ENCODE measurements around the gene ERVV-1. TPM values are rescaled to one million over a fixed set of nuclear protein-coding genes. Genes with fewer than 3 reads are reported as not detected.

ERVV-1 gene
- total RNA-seq, 4 donors from 2014 or later = not detected

- TF ChIP-seq CTCF (IDR thresholded peaks at IDR 0.05; ENCODE audit: low read depth) = no peak
Observed at GRCh38 chr19:52992109-52993004, 21.4 kb upstream of the ERVV-1 start.

GRCh38 chr19:52993342-52994178 lies 20.2 kb upstream of the ERVV-1 start:
- no peak for TF ChIP-seq CTCF (IDR thresholded peaks at IDR 0.05; ENCODE audit: low read depth)

- TF ChIP-seq CTCF (IDR thresholded peaks at IDR 0.05; ENCODE audit: low read depth) = no peak
Observed at GRCh38 chr19:52995711-52996110, 18.0 kb upstream of the ERVV-1 start.

GRCh38 chr19:52997975-52998374 lies 15.7 kb upstream of the ERVV-1 start:
- TF ChIP-seq CTCF (IDR thresholded peaks at IDR 0.05; ENCODE audit: low read depth) = no peak

GRCh38 chr19:53002479-53002878 lies 11.2 kb upstream of the ERVV-1 start:
- TF ChIP-seq CTCF (IDR thresholded peaks at IDR 0.05; ENCODE audit: low read depth) = no peak

GRCh38 chr19:53004242-53004641 lies 9.5 kb upstream of the ERVV-1 start:
- no peak for TF ChIP-seq CTCF (IDR thresholded peaks at IDR 0.05; ENCODE audit: low read depth)

GRCh38 chr19:53007200-53007599 lies 6.5 kb upstream of the ERVV-1 start:
- no peak for TF ChIP-seq CTCF (IDR thresholded peaks at IDR 0.05; ENCODE audit: low read depth)

Data from subcutaneous adipose tissue (tissue), 4 donors.